Measurements from ENCODE around the gene EEF2K. TPM values are rescaled to one million over a fixed set of nuclear protein-coding genes. Genes with fewer than 3 reads are reported as not detected.

Gene EEF2K
- total RNA-seq, 2 donors from 2014 or later, result 9.8 to 15.8 TPM

DNA sequence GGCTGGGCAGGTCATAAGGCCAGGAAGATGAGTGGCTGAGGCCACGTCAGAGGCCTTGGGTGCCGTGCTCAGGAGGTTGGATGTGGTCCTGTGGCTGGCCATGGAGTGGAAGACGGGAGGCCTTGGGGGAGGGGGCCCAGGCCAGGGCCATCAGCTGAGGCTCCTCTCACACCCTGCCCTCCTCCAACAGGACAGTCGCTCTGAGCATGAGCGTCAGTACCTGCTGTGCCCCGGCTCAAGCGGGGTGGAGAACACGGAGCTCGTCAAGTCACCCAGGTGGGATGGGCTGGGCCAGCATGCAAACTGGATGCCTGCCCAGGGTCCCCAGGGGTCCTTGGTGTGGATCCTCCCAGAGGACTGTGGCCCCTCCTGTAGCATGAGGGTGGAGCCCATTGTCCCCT, 110.3 kb downstream of the EEF2K start:
- 94 to 96% methylated on average over 9 of the region's 9 CpGs for WGBS, 2 experiments (ENCODE audit: insufficient coverage in 1 of 2, insufficient read length in 1 of 2)
- Histone ChIP-seq H3K27ac (ENCODE audit: low read depth, low read length) (no peak overlapping the region), H3K9me3 (ENCODE audit: control insufficient read depth, low read length) (no peaks in the 10 kb centered on the region), H3K4me1 (ENCODE audit: control insufficient read depth, insufficient read depth, low read length) (no peaks in the 10 kb centered on the region), H3K36me3 (ENCODE audit: control insufficient read depth, insufficient read depth, low read length) (peaks cover 73% of the 10 kb centered on the region), H3K9ac (ENCODE audit: extremely low read depth, low read length, poor library complexity, severe bottlenecking) (no peak overlapping the region), H3K4me3 (ENCODE audit: low read length) (no peak overlapping the region), H3K27me3 (ENCODE audit: control insufficient read depth, insufficient read depth, low read length, poor library complexity, severe bottlenecking) (no peaks in the 10 kb centered on the region)
- H3K27ac Mint-ChIP-seq, result no peak overlapping the region
- H3K4me3 Mint-ChIP-seq, result no peak overlapping the region
- TF ChIP-seq, protein P1, sequence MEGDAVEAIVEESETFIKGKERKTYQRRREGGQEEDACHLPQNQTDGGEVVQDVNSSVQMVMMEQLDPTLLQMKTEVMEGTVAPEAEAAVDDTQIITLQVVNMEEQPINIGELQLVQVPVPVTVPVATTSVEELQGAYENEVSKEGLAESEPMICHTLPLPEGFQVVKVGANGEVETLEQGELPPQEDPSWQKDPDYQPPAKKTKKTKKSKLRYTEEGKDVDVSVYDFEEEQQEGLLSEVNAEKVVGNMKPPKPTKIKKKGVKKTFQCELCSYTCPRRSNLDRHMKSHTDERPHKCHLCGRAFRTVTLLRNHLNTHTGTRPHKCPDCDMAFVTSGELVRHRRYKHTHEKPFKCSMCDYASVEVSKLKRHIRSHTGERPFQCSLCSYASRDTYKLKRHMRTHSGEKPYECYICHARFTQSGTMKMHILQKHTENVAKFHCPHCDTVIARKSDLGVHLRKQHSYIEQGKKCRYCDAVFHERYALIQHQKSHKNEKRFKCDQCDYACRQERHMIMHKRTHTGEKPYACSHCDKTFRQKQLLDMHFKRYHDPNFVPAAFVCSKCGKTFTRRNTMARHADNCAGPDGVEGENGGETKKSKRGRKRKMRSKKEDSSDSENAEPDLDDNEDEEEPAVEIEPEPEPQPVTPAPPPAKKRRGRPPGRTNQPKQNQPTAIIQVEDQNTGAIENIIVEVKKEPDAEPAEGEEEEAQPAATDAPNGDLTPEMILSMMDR (conservative IDR thresholded peaks at IDR 0.05), result no peak
- peaks cover 71% of the 10 kb centered on the region for H3K36me3 Mint-ChIP-seq (ENCODE audit: low read depth)
- H3K27me3 Mint-ChIP-seq (ENCODE audit: insufficient read depth), result no peaks in the 10 kb centered on the region
- peak; percentile 35 for DNase-seq
- no peaks in the 10 kb centered on the region for H3K9me3 Mint-ChIP-seq
- H3K4me1 Mint-ChIP-seq, result no peaks in the 10 kb centered on the region

DNA sequence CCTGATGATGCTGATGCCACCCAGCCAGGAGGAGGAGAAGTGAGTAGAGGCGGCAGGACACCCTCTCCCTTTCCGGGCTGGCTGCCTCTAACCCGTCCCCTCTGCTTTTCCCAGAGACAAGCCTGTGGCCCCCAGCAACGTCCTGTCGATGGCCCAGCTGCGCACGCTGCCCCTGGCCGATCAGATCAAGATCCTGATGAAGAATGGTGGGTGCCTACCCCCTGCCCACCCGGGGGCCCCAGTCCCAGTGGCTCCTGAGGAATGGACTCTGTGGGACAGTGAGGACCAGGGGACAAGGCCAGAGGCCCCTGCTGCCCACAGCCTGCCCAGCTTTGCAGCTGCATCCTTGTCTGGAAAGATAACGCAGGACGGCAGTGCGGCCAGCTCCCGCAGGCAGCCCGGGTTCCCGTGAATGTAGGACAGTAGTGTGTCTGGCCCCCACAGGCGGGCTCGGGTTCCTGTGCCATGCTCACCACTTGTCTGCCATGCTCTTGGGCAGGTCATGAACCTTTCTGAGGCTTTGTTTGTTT, 111.0 kb downstream of the EEF2K start:
- H3K4me3 Mint-ChIP-seq, result no peak overlapping the region

DNA sequence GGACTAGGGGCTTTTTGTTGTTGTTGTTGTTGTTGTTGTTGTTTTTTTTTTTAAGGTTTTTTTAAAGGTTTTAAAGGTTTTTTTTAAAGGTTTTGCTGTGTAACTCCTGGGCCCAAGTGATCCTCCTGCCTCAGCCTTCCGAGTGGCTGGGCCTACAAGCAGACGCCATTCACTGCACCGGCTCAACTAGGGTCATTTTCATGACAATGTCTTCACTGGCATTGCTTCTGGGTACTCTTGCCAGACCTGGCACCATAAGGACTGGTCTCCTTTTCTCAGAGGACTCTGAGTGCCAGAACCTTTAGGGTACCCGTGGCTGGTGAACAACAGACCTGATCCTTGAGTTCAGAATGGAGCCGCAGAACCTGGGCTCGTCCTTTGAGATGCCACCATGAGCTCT, 111.5 kb downstream of the EEF2K start:
- Histone ChIP-seq H3K27ac (ENCODE audit: low read depth, low read length) (no peak overlapping the region), H3K9me3 (ENCODE audit: control insufficient read depth, low read length) (no peaks in the 10 kb centered on the region), H3K9ac (ENCODE audit: extremely low read depth, low read length, poor library complexity, severe bottlenecking) (no peak overlapping the region), H3K27me3 (ENCODE audit: control insufficient read depth, insufficient read depth, low read length, poor library complexity, severe bottlenecking) (no peaks in the 10 kb centered on the region), H3K36me3 (ENCODE audit: control insufficient read depth, insufficient read depth, low read length) (peaks cover 74% of the 10 kb centered on the region), H3K4me3 (ENCODE audit: low read length) (no peak overlapping the region), H3K4me1 (ENCODE audit: control insufficient read depth, insufficient read depth, low read length) (no peaks in the 10 kb centered on the region)
- peaks cover 62% of the 10 kb centered on the region for H3K36me3 Mint-ChIP-seq (ENCODE audit: low read depth)
- TF ChIP-seq, protein P1 (conservative IDR thresholded peaks at IDR 0.05), result no peak
- no peaks in the 10 kb centered on the region for H3K4me1 Mint-ChIP-seq
- no peak overlapping the region for H3K4me3 Mint-ChIP-seq
- H3K27me3 Mint-ChIP-seq (ENCODE audit: insufficient read depth), result no peaks in the 10 kb centered on the region
- 93 to 94% methylated on average over 6 of the region's 6 CpGs for WGBS, 2 experiments (ENCODE audit: insufficient coverage in 1 of 2, insufficient read length in 1 of 2)
- H3K9me3 Mint-ChIP-seq, result no peaks in the 10 kb centered on the region
- no peak overlapping the region for H3K27ac Mint-ChIP-seq
- DNase-seq, result peak; percentile 36

More for the DNA sequence above, 111.0 kb downstream of the EEF2K start:
- Histone ChIP-seq H3K9ac (ENCODE audit: extremely low read depth, low read length, poor library complexity, severe bottlenecking) (no peak overlapping the region), H3K27me3 (ENCODE audit: control insufficient read depth, insufficient read depth, low read length, poor library complexity, severe bottlenecking) (no peaks in the 10 kb centered on the region), H3K27ac (ENCODE audit: low read depth, low read length) (no peak overlapping the region), H3K4me1 (ENCODE audit: control insufficient read depth, insufficient read depth, low read length) (no peaks in the 10 kb centered on the region), H3K36me3 (ENCODE audit: control insufficient read depth, insufficient read depth, low read length) (peaks cover 73% of the 10 kb centered on the region), H3K4me3 (ENCODE audit: low read length) (no peak overlapping the region), H3K9me3 (ENCODE audit: control insufficient read depth, low read length) (no peaks in the 10 kb centered on the region)
- H3K4me1 Mint-ChIP-seq, result no peaks in the 10 kb centered on the region
- DNase-seq, result peak; percentile 40
- TF ChIP-seq, protein P1 (conservative IDR thresholded peaks at IDR 0.05), result no peak
- H3K27me3 Mint-ChIP-seq (ENCODE audit: insufficient read depth), result no peaks in the 10 kb centered on the region
- H3K9me3 Mint-ChIP-seq, result no peaks in the 10 kb centered on the region
- WGBS, 2 experiments (ENCODE audit: insufficient coverage in 1 of 2, insufficient read length in 1 of 2), result 96% methylated on average over 9 to 16 of the region's 17 CpGs
- H3K36me3 Mint-ChIP-seq (ENCODE audit: low read depth), result peaks cover 65% of the 10 kb centered on the region
- H3K27ac Mint-ChIP-seq, result no peak overlapping the region

Data from endodermal cell (in vitro differentiated cells).